ENCODE results near the gene ACP4.

GRCh38 chr19:50822661-50823208, 32.5 kb downstream of the ACP4 start:
- no peak for TF ChIP-seq ZNF879 (CRISPR knock-in tag; IDR thresholded peaks at IDR 0.05)
- TF ChIP-seq GTF3A (CRISPR knock-in tag; conservative IDR thresholded peaks at IDR 0.05): no peak
- no peak for TF ChIP-seq ZNF576 (CRISPR knock-in tag; IDR thresholded peaks at IDR 0.05)
- no peak for TF ChIP-seq RBFOX2 (IDR thresholded peaks at IDR 0.05; ENCODE audit: low read depth, low read length)
- TF ChIP-seq ARID2 (CRISPR knock-in tag; IDR thresholded peaks at IDR 0.05; ENCODE audit: borderline replicate concordance): no peak
- TF ChIP-seq SNRNP70 (IDR thresholded peaks at IDR 0.05; ENCODE audit: low read depth, low read length): no peak
- no peak for TF ChIP-seq FOXA1 (IDR thresholded peaks at IDR 0.05)
- no peak for TF ChIP-seq FOXA1 (CRISPR knock-in tag; IDR thresholded peaks at IDR 0.05)
- no peak for TF ChIP-seq KLF13 (CRISPR knock-in tag; IDR thresholded peaks at IDR 0.05)

Data from HepG2 (cell line).